AG09309 (cell line): ENCODE data around the gene DBP.

Experiments
- DNase-seq: peaks from one replicate; pipeline ENCODE4 v3.0.0-alpha.2; 2010; ENCODE audit warnings: low read depth
- H3K4me3 ChIP-seq: 2 replicates; pipeline ENCODE4 v1.5.1; 2011; ENCODE audit warnings: mild to moderate bottlenecking, low read depth, low read length, moderate library complexity; ENCODE audit not compliant: control insufficient read depth
- TF ChIP-seq, protein P1 (sequence below): IDR thresholded peaks from 2 replicates; pipeline ENCODE4 v1.5.1; 2011; ENCODE audit warnings: mild to moderate bottlenecking, low read depth, low read length, inconsistent platforms; ENCODE audit not compliant: insufficient read depth, control insufficient read depth; ENCODE audit errors: missing control alignments

Gene DBP

DNA sequence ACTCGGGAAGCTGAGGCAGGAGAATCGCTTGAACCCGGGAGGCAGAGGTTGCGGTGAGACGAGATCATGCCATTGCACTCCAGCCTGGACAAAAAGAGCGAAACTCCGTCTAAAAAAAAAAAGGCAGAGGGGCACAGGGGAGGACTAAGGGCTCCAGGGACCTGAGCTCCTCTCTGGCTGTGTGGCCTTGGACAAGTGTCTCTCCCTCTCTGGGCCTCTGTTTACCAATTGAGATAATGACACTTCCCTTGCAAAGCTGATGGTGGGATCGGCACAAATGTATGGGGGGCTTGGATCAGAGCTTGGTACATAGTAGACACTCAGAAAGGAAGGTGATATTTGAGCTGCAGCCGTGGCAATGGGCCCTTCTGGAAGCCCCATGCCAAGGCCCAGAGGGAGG is 42.0 kb downstream of the DBP start:
- TF ChIP-seq, protein P1, sequence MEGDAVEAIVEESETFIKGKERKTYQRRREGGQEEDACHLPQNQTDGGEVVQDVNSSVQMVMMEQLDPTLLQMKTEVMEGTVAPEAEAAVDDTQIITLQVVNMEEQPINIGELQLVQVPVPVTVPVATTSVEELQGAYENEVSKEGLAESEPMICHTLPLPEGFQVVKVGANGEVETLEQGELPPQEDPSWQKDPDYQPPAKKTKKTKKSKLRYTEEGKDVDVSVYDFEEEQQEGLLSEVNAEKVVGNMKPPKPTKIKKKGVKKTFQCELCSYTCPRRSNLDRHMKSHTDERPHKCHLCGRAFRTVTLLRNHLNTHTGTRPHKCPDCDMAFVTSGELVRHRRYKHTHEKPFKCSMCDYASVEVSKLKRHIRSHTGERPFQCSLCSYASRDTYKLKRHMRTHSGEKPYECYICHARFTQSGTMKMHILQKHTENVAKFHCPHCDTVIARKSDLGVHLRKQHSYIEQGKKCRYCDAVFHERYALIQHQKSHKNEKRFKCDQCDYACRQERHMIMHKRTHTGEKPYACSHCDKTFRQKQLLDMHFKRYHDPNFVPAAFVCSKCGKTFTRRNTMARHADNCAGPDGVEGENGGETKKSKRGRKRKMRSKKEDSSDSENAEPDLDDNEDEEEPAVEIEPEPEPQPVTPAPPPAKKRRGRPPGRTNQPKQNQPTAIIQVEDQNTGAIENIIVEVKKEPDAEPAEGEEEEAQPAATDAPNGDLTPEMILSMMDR = no peak
- H3K4me3 ChIP-seq = no peak overlapping the region
- no peak for DNase-seq

DNA sequence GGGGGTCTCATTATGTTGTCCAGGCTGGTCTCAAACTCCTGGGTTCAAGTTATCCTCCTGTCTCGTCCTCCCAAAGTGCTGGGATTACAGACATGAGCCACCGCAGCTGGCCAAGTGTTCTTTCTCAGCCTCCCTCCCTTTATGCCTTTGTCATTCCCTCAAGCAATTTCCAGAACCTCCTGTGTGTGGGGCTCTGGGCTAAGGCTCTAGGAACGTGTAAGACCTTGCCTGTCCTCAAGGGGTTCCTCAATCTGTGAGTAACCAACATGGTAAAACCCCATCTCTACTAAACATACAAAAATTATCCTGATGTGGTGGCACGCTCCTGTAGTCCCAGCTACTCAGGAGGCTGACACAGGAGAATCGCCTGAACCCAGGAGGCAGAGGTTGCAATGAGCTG is 46.2 kb downstream of the DBP start:
- TF ChIP-seq, protein P1 = no peak
- no peak overlapping the region for H3K4me3 ChIP-seq
- no peak for DNase-seq

DNA sequence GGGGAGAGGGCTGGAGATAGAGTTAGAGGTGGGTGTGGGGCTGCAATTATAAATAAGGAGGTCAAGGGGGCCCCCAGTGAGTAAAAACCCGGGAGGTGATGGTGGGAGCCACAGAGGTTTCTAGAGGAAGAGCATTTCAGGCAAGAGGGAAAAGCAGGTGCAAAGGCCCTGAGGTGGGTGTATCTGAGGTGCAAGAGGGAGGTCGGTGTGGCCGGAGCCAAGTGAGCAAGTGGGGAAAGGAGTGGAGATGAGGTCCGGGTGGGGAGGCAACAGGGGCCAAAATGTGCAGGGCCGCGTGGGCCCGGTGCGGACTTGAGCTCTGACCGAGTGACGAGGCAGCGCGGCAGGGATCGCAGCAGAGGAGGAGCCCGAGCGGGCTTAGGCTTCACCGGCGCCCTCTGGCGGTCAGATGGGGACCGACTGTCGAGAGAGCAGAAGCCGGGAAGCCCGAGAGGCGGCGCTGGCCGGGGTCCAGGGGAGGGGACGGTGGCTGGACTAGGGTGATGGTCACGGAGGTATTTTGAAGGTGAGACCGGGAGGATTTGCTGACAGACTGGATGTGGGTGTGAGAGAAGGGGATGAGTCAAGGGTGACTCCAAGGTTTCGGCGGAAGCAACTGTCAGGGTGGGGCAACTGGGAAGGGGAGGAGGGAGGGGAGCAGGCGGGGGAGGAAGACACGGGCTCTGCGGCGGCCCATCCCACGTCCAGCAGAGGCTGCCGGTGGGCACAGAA is 48.3 kb downstream of the DBP start:
- no peak for DNase-seq
- TF ChIP-seq, protein P1 = peak; percentile 97
- peak overlapping the region; percentile 39 for H3K4me3 ChIP-seq

DNA sequence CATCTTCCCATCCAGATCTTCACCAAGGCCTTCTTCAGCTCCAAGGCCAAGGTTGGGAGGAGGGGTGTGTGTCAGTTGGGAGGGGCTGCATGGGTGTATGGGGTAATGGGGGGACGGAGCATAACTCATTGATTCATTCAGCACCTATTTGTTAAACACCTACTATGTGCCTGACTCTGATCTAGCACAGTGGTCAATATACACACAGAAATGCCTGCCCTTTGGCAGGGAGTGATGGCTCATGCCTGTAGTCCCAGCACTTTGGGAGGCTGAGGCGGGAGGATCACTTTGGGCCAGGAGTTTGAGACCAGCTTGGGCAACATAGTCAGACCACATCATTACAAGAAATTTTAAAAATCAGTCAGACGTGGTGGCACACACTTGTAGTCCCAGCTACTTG is 49.8 kb downstream of the DBP start:
- DNase-seq = no peak
- TF ChIP-seq, protein P1 = no peak
- no peak overlapping the region for H3K4me3 ChIP-seq

DNA sequence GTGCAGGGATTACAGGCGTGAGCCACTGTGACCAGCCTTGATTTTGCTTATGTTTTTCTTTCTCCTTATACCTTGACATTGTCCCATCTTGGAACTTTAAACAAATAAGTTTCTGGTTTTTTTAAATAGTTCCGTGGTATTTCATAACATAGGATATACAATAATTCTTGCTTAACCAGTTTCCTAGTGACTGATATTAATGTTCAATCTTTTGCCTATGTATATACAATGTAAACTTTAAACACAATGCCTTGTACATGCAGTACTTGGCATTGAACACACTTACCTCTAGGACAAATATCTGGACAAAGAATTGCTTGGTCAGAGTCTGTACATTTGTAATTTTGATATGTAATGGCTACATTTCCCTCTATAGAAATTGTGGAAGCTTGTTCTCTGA is 55.0 kb downstream of the DBP start:
- TF ChIP-seq, protein P1 = no peak
- no peak for DNase-seq
- H3K4me3 ChIP-seq = no peak overlapping the region
